Measurements from ENCODE around the gene STON2.

The STON2 gene

GRCh38 chr14:81319946-81320345, 80.2 kb downstream of the STON2 start:
- TF ChIP-seq CTCF (conservative IDR thresholded peaks at IDR 0.05) (no peak), ZFX (IDR thresholded peaks at IDR 0.05) (no peak)
- H3K27ac ChIP-seq, result no peak overlapping the region

- no peak overlapping the region for H3K27ac ChIP-seq
- TF ChIP-seq ZFX (IDR thresholded peaks at IDR 0.05), result no peak
- no peak for TF ChIP-seq CTCF (conservative IDR thresholded peaks at IDR 0.05)
Measured at GRCh38 chr14:81319314-81319713, 80.8 kb downstream of the STON2 start.

- H3K27ac ChIP-seq, result no peak overlapping the region
- TF ChIP-seq ZFX (IDR thresholded peaks at IDR 0.05) (no peak), CTCF (conservative IDR thresholded peaks at IDR 0.05) (no peak)
Measured at GRCh38 chr14:81315341-81315740, 84.8 kb downstream of the STON2 start.

- no peak overlapping the region for H3K27ac ChIP-seq
- TF ChIP-seq CTCF (conservative IDR thresholded peaks at IDR 0.05) (no peak), ZFX (IDR thresholded peaks at IDR 0.05) (no peak)
Measured at GRCh38 chr14:81314443-81315175, 85.5 kb downstream of the STON2 start.

- no peak overlapping the region for H3K27ac ChIP-seq
- TF ChIP-seq CTCF (conservative IDR thresholded peaks at IDR 0.05) (no peak), ZFX (IDR thresholded peaks at IDR 0.05) (no peak)
Measured at GRCh38 chr14:81313775-81314429, 86.2 kb downstream of the STON2 start.

GRCh38 chr14:81313200-81313599, 86.9 kb downstream of the STON2 start:
- H3K27ac ChIP-seq, result no peak overlapping the region
- TF ChIP-seq ZFX (IDR thresholded peaks at IDR 0.05) (no peak), CTCF (conservative IDR thresholded peaks at IDR 0.05) (no peak)

GRCh38 chr14:81312289-81312876, 87.7 kb downstream of the STON2 start:
- no peak overlapping the region for H3K27ac ChIP-seq
- no peak for TF ChIP-seq ZFX (IDR thresholded peaks at IDR 0.05)
- TF ChIP-seq CTCF (conservative IDR thresholded peaks at IDR 0.05), result no peak

Data from C4-2B (cell line).